SK-N-SH (cell line): ENCODE data around the gene FTO.

Source experiments
- ELF1 ChIP-seq: IDR thresholded peaks from 2 replicates; pipeline ENCODE4 v1.4.0; 2012
- EP300 ChIP-seq, 2 experiments: IDR thresholded peaks; 2 replicates each; pipeline versions ENCODE4 v1.4.0 to v1.6.1; 2012; ENCODE audit warnings: borderline replicate concordance in 1 of 2, low read depth in 1 of 2, low read length in 1 of 2
- EZH2phosphoT487 ChIP-seq: fragments of 200-600 bp; sonication (generic); IDR thresholded peaks from 2 replicates; pipeline ENCODE4 v1.6.1; 2017; ENCODE audit warnings: low read depth, mixed run types, mild to moderate bottlenecking, antibody characterized with exemption, moderate library complexity, borderline replicate concordance
- FOSL2 ChIP-seq: IDR thresholded peaks from 2 replicates; pipeline ENCODE4 v1.4.0; 2012; ENCODE audit warnings: low read depth, mild to moderate bottlenecking, moderate library complexity, borderline replicate concordance
- FOXM1 ChIP-seq: IDR thresholded peaks from 2 replicates; pipeline ENCODE4 v1.4.0; 2012; ENCODE audit warnings: low read depth, mild to moderate bottlenecking
- GABPA ChIP-seq: IDR thresholded peaks from 2 replicates; pipeline ENCODE4 v1.4.0; 2012; ENCODE audit warnings: low read depth, mild to moderate bottlenecking
- JUND ChIP-seq: IDR thresholded peaks from 2 replicates; pipeline ENCODE4 v1.4.0; 2012
- POLR2AphosphoS5 ChIP-seq: IDR thresholded peaks from 2 replicates; pipeline ENCODE4 v1.6.1; 2012; ENCODE audit warnings: low read depth, low read length
- RAD21 ChIP-seq: IDR thresholded peaks from 2 replicates; pipeline ENCODE4 v1.6.1; 2012; ENCODE audit warnings: mild to moderate bottlenecking, low read length
- SMC3 ChIP-seq: IDR thresholded peaks from 2 replicates; pipeline ENCODE4 v1.6.1; 2012; ENCODE audit warnings: low read depth, low read length, improper control_type of control experiment
- TF ChIP-seq, protein P1 (sequence below): fragments of 200-600 bp; sonication (generic); IDR thresholded peaks from 2 replicates; pipeline ENCODE4 v1.6.1; 2017; ENCODE audit warnings: antibody characterized with exemption, mild to moderate bottlenecking, moderate library complexity
- TF ChIP-seq, protein P2 (sequence below): fragments of 150-350 bp; IDR thresholded peaks from 2 replicates; pipeline ENCODE4 v1.6.1; 2017; ENCODE audit warnings: antibody characterized with exemption, low read length, low read depth, borderline replicate concordance
- TF ChIP-seq, protein P3 (sequence below): IDR thresholded peaks from 2 replicates; pipeline ENCODE4; 2012
- TF ChIP-seq, protein P4 (sequence below): IDR thresholded peaks from 2 replicates; pipeline ENCODE4 v1.6.1; 2012; ENCODE audit warnings: mild to moderate bottlenecking, low read depth, low read length, moderate library complexity

DNA sequence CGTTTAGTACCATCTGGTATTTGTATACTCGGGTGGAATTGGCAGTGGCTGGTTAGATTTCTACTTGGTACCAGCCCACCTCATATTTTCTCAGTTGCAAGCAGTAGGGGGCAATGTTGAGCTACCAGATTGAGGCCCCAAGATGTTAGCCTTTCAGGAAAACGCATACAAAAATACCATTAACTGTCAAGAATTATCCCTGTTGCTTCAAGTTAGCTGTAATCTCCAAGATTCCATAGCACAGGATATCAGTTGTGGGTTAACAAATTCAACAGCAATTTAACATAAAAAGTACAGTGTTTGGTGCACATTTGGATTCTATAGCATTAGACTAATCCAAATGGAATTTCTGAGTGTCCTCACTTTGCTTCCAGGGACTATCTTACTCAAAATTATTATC is 188.2 kb downstream of the FTO start:
- no peak for TF ChIP-seq EZH2phosphoT487
- TF ChIP-seq SMC3 = peak; percentile 69; the same call in 1 of the 2 replicates
- no peak for TF ChIP-seq GABPA
- TF ChIP-seq, protein P1, sequence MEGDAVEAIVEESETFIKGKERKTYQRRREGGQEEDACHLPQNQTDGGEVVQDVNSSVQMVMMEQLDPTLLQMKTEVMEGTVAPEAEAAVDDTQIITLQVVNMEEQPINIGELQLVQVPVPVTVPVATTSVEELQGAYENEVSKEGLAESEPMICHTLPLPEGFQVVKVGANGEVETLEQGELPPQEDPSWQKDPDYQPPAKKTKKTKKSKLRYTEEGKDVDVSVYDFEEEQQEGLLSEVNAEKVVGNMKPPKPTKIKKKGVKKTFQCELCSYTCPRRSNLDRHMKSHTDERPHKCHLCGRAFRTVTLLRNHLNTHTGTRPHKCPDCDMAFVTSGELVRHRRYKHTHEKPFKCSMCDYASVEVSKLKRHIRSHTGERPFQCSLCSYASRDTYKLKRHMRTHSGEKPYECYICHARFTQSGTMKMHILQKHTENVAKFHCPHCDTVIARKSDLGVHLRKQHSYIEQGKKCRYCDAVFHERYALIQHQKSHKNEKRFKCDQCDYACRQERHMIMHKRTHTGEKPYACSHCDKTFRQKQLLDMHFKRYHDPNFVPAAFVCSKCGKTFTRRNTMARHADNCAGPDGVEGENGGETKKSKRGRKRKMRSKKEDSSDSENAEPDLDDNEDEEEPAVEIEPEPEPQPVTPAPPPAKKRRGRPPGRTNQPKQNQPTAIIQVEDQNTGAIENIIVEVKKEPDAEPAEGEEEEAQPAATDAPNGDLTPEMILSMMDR = peak; percentile 91
- TF ChIP-seq RAD21 = peak; percentile 88
- TF ChIP-seq FOXM1 = no peak
- TF ChIP-seq, protein P2, sequence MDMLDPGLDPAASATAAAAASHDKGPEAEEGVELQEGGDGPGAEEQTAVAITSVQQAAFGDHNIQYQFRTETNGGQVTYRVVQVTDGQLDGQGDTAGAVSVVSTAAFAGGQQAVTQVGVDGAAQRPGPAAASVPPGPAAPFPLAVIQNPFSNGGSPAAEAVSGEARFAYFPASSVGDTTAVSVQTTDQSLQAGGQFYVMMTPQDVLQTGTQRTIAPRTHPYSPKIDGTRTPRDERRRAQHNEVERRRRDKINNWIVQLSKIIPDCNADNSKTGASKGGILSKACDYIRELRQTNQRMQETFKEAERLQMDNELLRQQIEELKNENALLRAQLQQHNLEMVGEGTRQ = no peak
- no peak for TF ChIP-seq EP300 (IDR thresholded peaks at IDR 0.05; ENCODE audit: borderline replicate concordance in 1 of 2, low read depth in 1 of 2, low read length in 1 of 2)
- no peak for TF ChIP-seq POLR2AphosphoS5
- TF ChIP-seq, protein P3, sequence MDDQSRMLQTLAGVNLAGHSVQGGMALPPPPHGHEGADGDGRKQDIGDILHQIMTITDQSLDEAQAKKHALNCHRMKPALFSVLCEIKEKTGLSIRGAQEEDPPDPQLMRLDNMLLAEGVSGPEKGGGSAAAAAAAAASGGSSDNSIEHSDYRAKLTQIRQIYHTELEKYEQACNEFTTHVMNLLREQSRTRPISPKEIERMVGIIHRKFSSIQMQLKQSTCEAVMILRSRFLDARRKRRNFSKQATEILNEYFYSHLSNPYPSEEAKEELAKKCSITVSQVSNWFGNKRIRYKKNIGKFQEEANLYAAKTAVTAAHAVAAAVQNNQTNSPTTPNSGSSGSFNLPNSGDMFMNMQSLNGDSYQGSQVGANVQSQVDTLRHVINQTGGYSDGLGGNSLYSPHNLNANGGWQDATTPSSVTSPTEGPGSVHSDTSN = no peak
- TF ChIP-seq JUND = no peak
- TF ChIP-seq FOSL2 = peak; percentile 35; the same call in 1 of the 2 replicates
- TF ChIP-seq, protein P4, sequence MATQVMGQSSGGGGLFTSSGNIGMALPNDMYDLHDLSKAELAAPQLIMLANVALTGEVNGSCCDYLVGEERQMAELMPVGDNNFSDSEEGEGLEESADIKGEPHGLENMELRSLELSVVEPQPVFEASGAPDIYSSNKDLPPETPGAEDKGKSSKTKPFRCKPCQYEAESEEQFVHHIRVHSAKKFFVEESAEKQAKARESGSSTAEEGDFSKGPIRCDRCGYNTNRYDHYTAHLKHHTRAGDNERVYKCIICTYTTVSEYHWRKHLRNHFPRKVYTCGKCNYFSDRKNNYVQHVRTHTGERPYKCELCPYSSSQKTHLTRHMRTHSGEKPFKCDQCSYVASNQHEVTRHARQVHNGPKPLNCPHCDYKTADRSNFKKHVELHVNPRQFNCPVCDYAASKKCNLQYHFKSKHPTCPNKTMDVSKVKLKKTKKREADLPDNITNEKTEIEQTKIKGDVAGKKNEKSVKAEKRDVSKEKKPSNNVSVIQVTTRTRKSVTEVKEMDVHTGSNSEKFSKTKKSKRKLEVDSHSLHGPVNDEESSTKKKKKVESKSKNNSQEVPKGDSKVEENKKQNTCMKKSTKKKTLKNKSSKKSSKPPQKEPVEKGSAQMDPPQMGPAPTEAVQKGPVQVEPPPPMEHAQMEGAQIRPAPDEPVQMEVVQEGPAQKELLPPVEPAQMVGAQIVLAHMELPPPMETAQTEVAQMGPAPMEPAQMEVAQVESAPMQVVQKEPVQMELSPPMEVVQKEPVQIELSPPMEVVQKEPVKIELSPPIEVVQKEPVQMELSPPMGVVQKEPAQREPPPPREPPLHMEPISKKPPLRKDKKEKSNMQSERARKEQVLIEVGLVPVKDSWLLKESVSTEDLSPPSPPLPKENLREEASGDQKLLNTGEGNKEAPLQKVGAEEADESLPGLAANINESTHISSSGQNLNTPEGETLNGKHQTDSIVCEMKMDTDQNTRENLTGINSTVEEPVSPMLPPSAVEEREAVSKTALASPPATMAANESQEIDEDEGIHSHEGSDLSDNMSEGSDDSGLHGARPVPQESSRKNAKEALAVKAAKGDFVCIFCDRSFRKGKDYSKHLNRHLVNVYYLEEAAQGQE = no peak
- no peak for TF ChIP-seq ELF1
